H1 (cell line): ENCODE data around the gene LCN9. TPM values are rescaled to one million over a fixed set of nuclear protein-coding genes. Genes with fewer than 3 reads are reported as not detected.

ENCODE experiments used
- CTCF ChIA-PET: fragments of 300-600 bp; sonication (Branson Sonifier 250); formaldehyde crosslinking; loops from one replicate; lab custom pipeline; 2021; ENCODE audit not compliant: partially characterized antibody; lab: Charles Lee
- POLR2A ChIA-PET: fragments of 300-600 bp; sonication (Branson Sonifier 250); formaldehyde crosslinking; loops from one replicate; lab custom pipeline; 2021; ENCODE audit warnings: inconsistent platforms; ENCODE audit not compliant: partially characterized antibody; lab: Charles Lee
- DNase-seq, 2 experiments: peaks; one replicate each; pipeline versions ENCODE4 v3.0.0 to v3.0.0-alpha.2; 2010 to 2022; ENCODE audit warnings: low spot score in 2 of 2, low read depth in 1 of 2, mixed read lengths in 1 of 2
- FAIRE-seq: peaks from 2 replicates; lab custom pipeline; 2011; peaks lifted over from hg19 to GRCh38; lab: Jason Lieb, UNC
- H2AFZ ChIP-seq: 2 replicates; pipeline ENCODE4 v1.8.1; 2012; ENCODE audit warnings: low read length, inconsistent platforms
- H2AK5ac ChIP-seq: 2 replicates; pipeline ENCODE4 v1.6.1; 2013; ENCODE audit warnings: low read depth, low read length
- H2BK120ac ChIP-seq: replicated peaks from 2 replicates; pipeline ENCODE3; 2013; ENCODE audit warnings: low read depth, low read length, inconsistent platforms
- H2BK12ac ChIP-seq: 2 replicates; pipeline ENCODE4 v1.6.1; 2013; ENCODE audit warnings: low read depth, low read length
- H2BK15ac ChIP-seq: 2 replicates; pipeline ENCODE4 v1.6.1; 2013; ENCODE audit warnings: low read length
- H2BK20ac ChIP-seq: 2 replicates; pipeline ENCODE4 v1.6.1; 2013; ENCODE audit warnings: low read length
- H2BK5ac ChIP-seq: 2 replicates; pipeline ENCODE4 v1.6.1; 2013; ENCODE audit warnings: low read depth, low read length
- H3K14ac ChIP-seq: 2 replicates; pipeline ENCODE4 v1.6.1; 2013; ENCODE audit warnings: inconsistent platforms; ENCODE audit not compliant: insufficient read length
- H3K18ac ChIP-seq: 2 replicates; pipeline ENCODE4 v1.6.1; 2013; ENCODE audit warnings: low read length; ENCODE audit errors: extremely low read depth
- H3K23ac ChIP-seq: 2 replicates; pipeline ENCODE4 v1.6.1; 2013; ENCODE audit warnings: inconsistent platforms; ENCODE audit not compliant: insufficient read length
- H3K23me2 ChIP-seq: 2 replicates; pipeline ENCODE4 v1.6.1; 2013; ENCODE audit warnings: low read depth, low read length
- H3K27ac ChIP-seq: 2 replicates; pipeline ENCODE4 v1.6.1; 2011; ENCODE audit warnings: low read depth, low read length, inconsistent platforms
- H3K27me3 ChIP-seq, 4 experiments: replicated peaks in 1 of 4; 1 replicate in 1 of 4; 2 replicates in 3 of 4; pipeline versions ENCODE4 v1.6.1 to v1.8.1; 2011 to 2013; ENCODE audit warnings: low read length in 3 of 4, mild to moderate bottlenecking in 3 of 4, inconsistent platforms in 2 of 4, mixed read lengths in 2 of 4, moderate library complexity in 1 of 4; ENCODE audit not compliant: control insufficient read depth in 3 of 4, insufficient read depth in 3 of 4; ENCODE audit errors: extremely low read depth in 1 of 4
- H3K36me3 ChIP-seq, 4 experiments: 2 replicates each; pipeline versions ENCODE4 v1.6.1 to v1.8.1; 2011 to 2013; ENCODE audit warnings: mild to moderate bottlenecking in 4 of 4, low read length in 3 of 4, moderate library complexity in 2 of 4, control low read depth in 1 of 4, inconsistent platforms in 1 of 4; ENCODE audit not compliant: insufficient read depth in 4 of 4, control insufficient read depth in 2 of 4
- H3K4ac ChIP-seq: replicated peaks from 2 replicates; pipeline ENCODE3; 2013; ENCODE audit warnings: low read length, low read depth, mixed read lengths, inconsistent platforms; ENCODE audit not compliant: insufficient read length
- H3K4me1 ChIP-seq, 4 experiments: replicated peaks in 1 of 4; 1 replicate in 1 of 4; 2 replicates in 3 of 4; pipeline versions ENCODE4 v1.6.1 to v1.8.1; 2011 to 2013; ENCODE audit warnings: low read length in 3 of 4, inconsistent platforms in 2 of 4, mixed read lengths in 1 of 4; ENCODE audit not compliant: insufficient read depth in 4 of 4, control insufficient read depth in 3 of 4
- H3K4me2 ChIP-seq, 2 experiments: 2 replicates each; pipeline versions ENCODE4 v1.6.1 to v1.8.1; 2011 to 2013; ENCODE audit warnings: low read depth in 2 of 2, low read length in 2 of 2, control low read depth in 1 of 2, inconsistent platforms in 1 of 2, mild to moderate bottlenecking in 1 of 2; ENCODE audit not compliant: insufficient read depth in 1 of 2
- H3K4me3 ChIP-seq, 4 experiments: fragments of 200-600, 300-600 bp in 1 of 4; sonication (generic), shearing (Covaris generic), sonication (Bioruptor Twin) in 1 of 4; 2 replicates each; pipeline versions ENCODE4 v1.5.1 to v1.8.1; 2011 to 2016; ENCODE audit warnings: low read length in 4 of 4, low read depth in 3 of 4, control low read depth in 2 of 4, inconsistent platforms in 2 of 4, mild to moderate bottlenecking in 2 of 4, mixed read lengths in 1 of 4, moderate library complexity in 1 of 4; ENCODE audit not compliant: insufficient read depth in 2 of 4; ENCODE audit errors: extremely low read depth in 1 of 4
- H3K56ac ChIP-seq: replicated peaks from 2 replicates; pipeline ENCODE3; 2013; ENCODE audit warnings: low read depth, mild to moderate bottlenecking, mixed read lengths, low read length, inconsistent platforms; ENCODE audit not compliant: insufficient read length
- H3K79me1 ChIP-seq: 2 replicates; pipeline ENCODE4 v1.6.1; 2013; ENCODE audit warnings: low read depth, low read length, control low read depth
- H3K79me2 ChIP-seq, 2 experiments: 2 replicates each; pipeline versions ENCODE4 v1.6.1 to v1.8.1; 2012 to 2013; ENCODE audit warnings: low read length in 2 of 2, mild to moderate bottlenecking in 2 of 2, inconsistent platforms in 1 of 2; ENCODE audit not compliant: insufficient read depth in 2 of 2, control insufficient read depth in 1 of 2
- H3K9ac ChIP-seq, 4 experiments: replicated peaks in 1 of 4; 1 replicate in 1 of 4; 2 replicates in 3 of 4; pipeline versions ENCODE4 v1.6.1 to v1.8.1; 2011 to 2013; ENCODE audit warnings: low read depth in 3 of 4, low read length in 3 of 4, control low read depth in 2 of 4, mild to moderate bottlenecking in 2 of 4, moderate library complexity in 2 of 4, inconsistent platforms in 1 of 4; ENCODE audit errors: extremely low read depth in 1 of 4
- H3K9me3 ChIP-seq, 2 experiments: 2 replicates each; pipeline versions ENCODE4 v1.6.1 to v1.8.1; 2012 to 2013; ENCODE audit warnings: mild to moderate bottlenecking in 2 of 2, moderate library complexity in 2 of 2, control low read depth in 1 of 2, inconsistent platforms in 1 of 2, low read depth in 1 of 2, low read length in 1 of 2, mixed read lengths in 1 of 2; ENCODE audit not compliant: insufficient read depth in 2 of 2
- H4K20me1 ChIP-seq, 2 experiments: replicated peaks in 1 of 2; 2 replicates each; pipeline versions ENCODE3 to v1.8.1; 2011 to 2013; ENCODE audit warnings: inconsistent platforms in 2 of 2, low read length in 2 of 2, mild to moderate bottlenecking in 1 of 2; ENCODE audit not compliant: insufficient read depth in 2 of 2, control insufficient read depth in 1 of 2
- H4K5ac ChIP-seq: 2 replicates; pipeline ENCODE4 v1.6.1; 2013; ENCODE audit warnings: low read length, low read depth, mixed read lengths, inconsistent platforms; ENCODE audit not compliant: insufficient read length
- H4K8ac ChIP-seq: 2 replicates; pipeline ENCODE4 v1.8.0; 2013; ENCODE audit warnings: mild to moderate bottlenecking, moderate library complexity, low read length, inconsistent platforms; ENCODE audit not compliant: insufficient read depth; ENCODE audit errors: extremely low read depth
- H4K91ac ChIP-seq: replicated peaks from 2 replicates; pipeline ENCODE3; 2013; ENCODE audit warnings: low read length, mixed read lengths, inconsistent platforms; ENCODE audit not compliant: insufficient read length
- CBX8 ChIP-seq: fragments of 300-800, 300-1000 bp; sonication (generic); IDR thresholded peaks from 2 replicates; pipeline ENCODE4 v1.7.1; 2016; ENCODE audit warnings: low read depth, low read length, borderline replicate concordance
- EZH2 ChIP-seq: fragments of 200-600 bp; sonication (generic); IDR thresholded peaks from 2 replicates; pipeline ENCODE4 v1.7.1; 2012; ENCODE audit warnings: low read depth, mild to moderate bottlenecking, moderate library complexity, low read length, inconsistent platforms; ENCODE audit not compliant: severe bottlenecking
- FOSL1 ChIP-seq: IDR thresholded peaks from 2 replicates; pipeline ENCODE4 v1.6.1; 2011; ENCODE audit warnings: mild to moderate bottlenecking, low read depth, low read length, moderate library complexity; ENCODE audit not compliant: insufficient read depth
- PHF8 ChIP-seq: fragments of 200-600 bp; sonication (generic); conservative IDR thresholded peaks from 2 replicates; pipeline ENCODE4 v1.7.1; 2012; ENCODE audit warnings: low read depth, mild to moderate bottlenecking, inconsistent platforms, low read length, moderate library complexity
- POU5F1 ChIP-seq: IDR thresholded peaks from 2 replicates; pipeline ENCODE4 v1.6.1; 2011; ENCODE audit warnings: low read depth, mild to moderate bottlenecking, low read length, moderate library complexity
- TAF7 ChIP-seq: optimal IDR thresholded peaks from 2 replicates; pipeline ENCODE3; 2011; ENCODE audit warnings: low read depth, mild to moderate bottlenecking, inconsistent platforms, low read length, moderate library complexity, borderline replicate concordance
- YY1 ChIP-seq: IDR thresholded peaks from 2 replicates; pipeline ENCODE4 v1.6.1; 2011; ENCODE audit warnings: low read depth, mild to moderate bottlenecking, low read length
- WGBS, 2 experiments: shearing (Covaris generic) in 1 of 2; methylation state at CpG; one replicate each; pipeline versions ENCODE4 v1.1.6 to v1.1.7; 2013 to 2015; ENCODE audit warnings: low lambda C conversion rate in 2 of 2, mixed read lengths in 2 of 2, inconsistent platforms in 1 of 2, low coverage in 1 of 2, missing lambda C conversion rate in 1 of 2; ENCODE audit not compliant: insufficient replicate concordance in 2 of 2, insufficient coverage in 1 of 2, insufficient read length in 1 of 2; ENCODE audit errors: extremely low coverage in 1 of 2, missing lambda C conversion rate in 1 of 2; 5-methylcytosine and 5-hydroxymethylcytosine counted together
- polyA plus RNA-seq, 7 experiments: library from polyadenylated mRNA; depleted of rRNA in 3 of 7; stranded (reverse) in 5 of 7; unstranded in 2 of 7; fragments of >200 nt in 5 of 7; fragments of 200-250 nt in 2 of 7; gene quantifications; 1 replicate in 5 of 7; 2 replicates in 1 of 7; 4 replicates in 1 of 7; pipeline versions ENCODE4 v1.2.1 to v1.2.3, GENCODE V29; 2011 to 2013; ENCODE audit warnings: missing spikeins in 2 of 7, mixed read lengths in 2 of 7
- total RNA-seq: library from RNA; stranded (reverse); fragmentation: NEBNext Ultra II Directional; extraction: Animal tissue kit (Norgen Biotek cat#: 25700); gene quantifications from 2 replicates; pipeline ENCODE4 v1.2.1, GENCODE V29; 2021

Gene LCN9
- total and polyA plus RNA-seq, 2 of the 8 experiments (the other 6 are each of a cell fraction or from before 2014, with no cell fraction given): 2.3 to 3.1 TPM

DNA sequence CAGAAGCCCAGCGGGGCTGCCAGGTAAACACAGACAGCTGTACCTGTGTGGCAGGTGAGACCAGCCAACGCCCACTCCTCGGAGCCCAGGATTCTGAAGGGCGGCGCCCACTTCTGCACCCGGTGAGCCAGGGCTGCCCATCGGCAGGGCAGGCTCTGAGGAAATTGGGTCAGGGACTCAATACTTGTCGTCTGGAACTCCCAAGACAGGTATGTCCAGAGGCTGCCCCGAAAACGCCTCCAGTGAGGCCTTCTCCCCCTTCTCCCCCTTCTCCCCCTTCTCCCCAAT lies 43.6 kb upstream of the LCN9 start:
- WGBS, 2 experiments: 77% methylated on average over 5 of the region's 10 CpGs; no CpG with 5 or more reads in 1 of the 2 experiments
- H3K23ac ChIP-seq: no peak overlapping the region
- no peak overlapping the region for H4K5ac ChIP-seq
- no peak overlapping the region for H3K27ac ChIP-seq
- DNase-seq (no peak), FAIRE-seq (no peak)
- H4K8ac ChIP-seq: no peak overlapping the region
- CTCF ChIA-PET: interaction anchor here (0.9 to 1.5 kb wide), 2 partner anchors 17 to 178 kb away, joined by 3 to 6 read pairs; no protein-coding TSS in a partner anchor
- H3K18ac ChIP-seq: no peak overlapping the region
- no peak overlapping the region for H3K4me3 ChIP-seq
- no peak overlapping the region for H2BK20ac ChIP-seq
- no peak overlapping the region for H3K56ac ChIP-seq
- H3K27me3 ChIP-seq: no peaks in the 10 kb centered on the region
- H2BK12ac ChIP-seq: no peak overlapping the region
- H3K9ac ChIP-seq: no peak overlapping the region
- no peaks in the 10 kb centered on the region for H3K36me3 ChIP-seq
- H3K79me1 ChIP-seq: no peaks in the 10 kb centered on the region
- H2AFZ ChIP-seq: no peak overlapping the region
- POLR2A ChIA-PET: interaction anchor here (0.7 kb wide), 1 partner anchor 45 kb away, joined by 3 read pairs; no protein-coding TSS in a partner anchor
- H4K20me1 ChIP-seq: no peaks in the 10 kb centered on the region
- H3K4me1 ChIP-seq: no peaks in the 10 kb centered on the region
- H4K91ac ChIP-seq: no peak overlapping the region
- H2BK120ac ChIP-seq: no peak overlapping the region
- no peaks in the 10 kb centered on the region for H3K23me2 ChIP-seq
- no peak overlapping the region for H2AK5ac ChIP-seq
- no peak overlapping the region for H2BK5ac ChIP-seq
- no peaks in the 10 kb centered on the region for H3K9me3 ChIP-seq
- H3K4ac ChIP-seq: no peak overlapping the region
- H3K4me2 ChIP-seq: no peak overlapping the region
- H3K14ac ChIP-seq: no peak overlapping the region
- no peaks in the 10 kb centered on the region for H3K79me2 ChIP-seq
- no peak overlapping the region for H2BK15ac ChIP-seq
- TF ChIP-seq POU5F1 (no peak), CBX8 (no peak), TAF7 (no peak), FOSL1 (no peak), YY1 (no peak), PHF8 (no peak), EZH2 (no peak)
